GM19240 (cell line): ENCODE results near the gene EHMT1.
"Not testable (repeated sequence)": the region's sequence is repeated elsewhere in the genome, so short reads cannot be mapped to it uniquely, and the experiment has no call there.

ENCODE experiments used
- DNase-seq: peaks from one replicate; pipeline ENCODE4 v3.0.0; 2011; ENCODE audit warnings: low spot score; ENCODE audit not compliant: insufficient read length

The EHMT1 gene

GRCh38 chr9:137715866-137716693 lies 97.3 kb downstream of the EHMT1 start:
- DNase-seq = not testable (repeated sequence)

GRCh38 chr9:137716694-137717287 lies 98.0 kb downstream of the EHMT1 start:
- DNase-seq = no peak

GRCh38 chr9:137717776-137718327 lies 99.0 kb downstream of the EHMT1 start:
- no peak for DNase-seq

GRCh38 chr9:137719194-137719593 lies 100.4 kb downstream of the EHMT1 start:
- no peak for DNase-seq

GRCh38 chr9:137720571-137721110 lies 101.8 kb downstream of the EHMT1 start:
- no peak for DNase-seq

- no peak for DNase-seq
Measured at GRCh38 chr9:137721479-137721878, 102.7 kb downstream of the EHMT1 start.

GRCh38 chr9:137721899-137722298 lies 103.1 kb downstream of the EHMT1 start:
- no peak for DNase-seq

GRCh38 chr9:137722481-137722880 lies 103.7 kb downstream of the EHMT1 start:
- no peak for DNase-seq

- DNase-seq = not testable (repeated sequence)
Measured at GRCh38 chr9:137723356-137723755, 104.6 kb downstream of the EHMT1 start.

GRCh38 chr9:137723783-137724445 lies 105.1 kb downstream of the EHMT1 start:
- DNase-seq = no peak

- DNase-seq = no peak
Measured at GRCh38 chr9:137724818-137725240, 106.0 kb downstream of the EHMT1 start.

GRCh38 chr9:137725598-137725997 lies 106.8 kb downstream of the EHMT1 start:
- DNase-seq = no peak

- not testable (repeated sequence) for DNase-seq
Measured at GRCh38 chr9:137726336-137726735, 107.5 kb downstream of the EHMT1 start.

GRCh38 chr9:137726764-137727163 lies 108.0 kb downstream of the EHMT1 start:
- no peak for DNase-seq

GRCh38 chr9:137727716-137728115 lies 108.9 kb downstream of the EHMT1 start:
- DNase-seq = no peak

- DNase-seq = no peak
Measured at GRCh38 chr9:137728444-137729311, 109.9 kb downstream of the EHMT1 start.

GRCh38 chr9:137731216-137731946 lies 112.6 kb downstream of the EHMT1 start:
- DNase-seq = no peak

- DNase-seq = no peak
Measured at GRCh38 chr9:137731947-137732813, 113.4 kb downstream of the EHMT1 start.

- no peak for DNase-seq
Measured at GRCh38 chr9:137733429-137733828, 114.6 kb downstream of the EHMT1 start.
